Activated CD4-positive, alpha-beta T cell treated with anti-CD3 and anti-CD28 coated beads, Interleukin-2, amount 10 ng/mL, durations not matched to agents 7 days and 5 days (primary cell): ENCODE data around the gene LRRC8B. TPM values are rescaled to one million over a fixed set of nuclear protein-coding genes. Genes with fewer than 3 reads are reported as not detected.

ENCODE experiments used
- CTCF ChIA-PET: fragments of 350-600 bp; sonication (Branson Sonifier 250); formaldehyde crosslinking; loops from one replicate; lab custom pipeline; 2021; ENCODE audit warnings: antibody characterized with exemption; lab: Charles Lee
- POLR2A ChIA-PET: fragments of 350-600 bp; sonication (Branson Sonifier 250); formaldehyde crosslinking; loops from one replicate; lab custom pipeline; 2021; ENCODE audit warnings: antibody characterized with exemption; lab: Charles Lee
- DNase-seq: peaks from one replicate; pipeline ENCODE4 v3.0.0-alpha.2; 2020
- H3K27ac Mint-ChIP-seq: one replicate; pipeline ENCODE4 v1.8.0; 2021; ENCODE audit warnings: mild to moderate bottlenecking, moderate library complexity, mixed read lengths
- H3K27me3 Mint-ChIP-seq: one replicate; pipeline ENCODE4 v1.8.0; 2021; ENCODE audit warnings: mixed read lengths
- H3K36me3 Mint-ChIP-seq: one replicate; pipeline ENCODE4 v1.8.0; 2021; ENCODE audit warnings: low read depth, mixed read lengths
- H3K4me1 Mint-ChIP-seq: one replicate; pipeline ENCODE4 v1.8.0; 2021; ENCODE audit warnings: mixed read lengths
- H3K4me3 Mint-ChIP-seq: one replicate; pipeline ENCODE4 v1.8.0; 2021; ENCODE audit warnings: mild to moderate bottlenecking, moderate library complexity, mixed read lengths
- H3K9me3 Mint-ChIP-seq: one replicate; pipeline ENCODE4 v1.8.0; 2021; ENCODE audit warnings: mixed read lengths
- total RNA-seq, 2 experiments: library from RNA; stranded (reverse); gene quantifications; one replicate each; pipeline ENCODE4 v1.2.3, GENCODE V29; 2021

The LRRC8B gene
- total RNA-seq, 2 experiments from 2014 or later = 21.2 to 22.1 TPM

DNA sequence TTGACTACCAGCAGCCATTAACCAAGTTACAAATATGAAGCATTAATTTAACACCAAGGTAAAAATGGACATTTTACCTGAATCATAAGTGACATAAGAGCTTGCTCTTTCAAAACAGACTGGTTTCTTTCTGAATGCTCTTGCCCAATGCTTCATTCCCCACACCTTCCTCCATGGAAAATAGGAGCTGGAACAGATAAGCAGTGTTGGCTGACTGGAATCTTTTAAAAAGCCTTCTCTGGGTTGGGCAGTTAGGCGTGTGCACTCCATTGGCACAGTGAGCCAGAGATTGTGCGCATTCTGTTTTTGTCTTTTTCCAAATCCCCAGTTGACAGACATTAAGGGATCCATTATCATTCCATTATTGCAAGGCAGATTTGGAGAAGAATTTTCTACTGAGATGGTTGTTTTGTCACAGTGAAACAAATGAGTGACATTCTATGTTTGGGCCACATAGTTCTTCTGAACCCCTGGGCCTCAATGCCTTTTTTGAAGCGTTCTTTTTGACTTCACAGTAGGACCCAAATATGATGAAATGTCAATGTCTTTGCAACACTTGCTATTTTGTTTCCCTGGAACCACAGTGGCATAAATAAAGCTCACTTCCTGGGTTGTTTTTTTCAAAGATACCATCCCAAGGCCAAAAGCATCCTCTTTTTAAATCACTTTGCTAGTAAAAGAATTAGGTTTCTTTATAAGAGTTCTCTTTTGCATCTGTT is 32.3 kb downstream of the LRRC8B start:
- H3K4me1 Mint-ChIP-seq = peaks cover 41% of the 10 kb centered on the region
- no peak overlapping the region for H3K27ac Mint-ChIP-seq
- H3K9me3 Mint-ChIP-seq = peaks cover 10% of the 10 kb centered on the region
- H3K27me3 Mint-ChIP-seq = no peaks in the 10 kb centered on the region
- POLR2A ChIA-PET = no interaction called here
- peaks cover 64% of the 10 kb centered on the region for H3K36me3 Mint-ChIP-seq
- no peak overlapping the region for H3K4me3 Mint-ChIP-seq
- CTCF ChIA-PET = interaction anchor here (0.7 to 1.9 kb wide), 3 partner anchors 20 to 121 kb away, joined by 3 to 4 read pairs (median 3); no protein-coding TSS in a partner anchor
- no peak for DNase-seq

DNA sequence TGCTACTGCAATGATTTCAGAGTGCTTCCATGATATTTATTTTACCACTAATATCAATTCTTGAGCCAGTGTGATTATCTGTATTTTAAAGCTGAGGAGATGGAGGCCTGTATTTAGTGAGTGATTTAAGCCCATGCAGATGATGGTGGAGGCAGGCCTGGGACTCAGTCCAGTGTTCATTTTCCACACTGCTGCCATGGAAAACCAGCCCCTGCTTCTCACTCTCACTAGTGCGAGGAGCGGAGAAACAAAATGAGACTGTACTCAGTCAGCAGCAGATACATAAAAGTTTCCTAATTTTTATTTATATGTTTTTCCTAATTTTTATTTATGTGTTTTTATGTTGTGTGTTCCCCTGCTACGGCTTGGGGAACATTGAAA is 32.8 kb downstream of the LRRC8B start:
- Mint-ChIP-seq H3K27ac (no peak overlapping the region), H3K4me1 (peaks cover 37% of the 10 kb centered on the region), H3K27me3 (no peaks in the 10 kb centered on the region), H3K9me3 (peaks cover 10% of the 10 kb centered on the region), H3K36me3 (peaks cover 67% of the 10 kb centered on the region), H3K4me3 (no peak overlapping the region)
- POLR2A ChIA-PET = no interaction called here
- DNase-seq = no peak
- CTCF ChIA-PET = interaction anchor here (1.3 to 2.7 kb wide), 3 partner anchors 17 to 21 kb away, joined by 3 to 9 read pairs (median 4); no protein-coding TSS in a partner anchor

DNA sequence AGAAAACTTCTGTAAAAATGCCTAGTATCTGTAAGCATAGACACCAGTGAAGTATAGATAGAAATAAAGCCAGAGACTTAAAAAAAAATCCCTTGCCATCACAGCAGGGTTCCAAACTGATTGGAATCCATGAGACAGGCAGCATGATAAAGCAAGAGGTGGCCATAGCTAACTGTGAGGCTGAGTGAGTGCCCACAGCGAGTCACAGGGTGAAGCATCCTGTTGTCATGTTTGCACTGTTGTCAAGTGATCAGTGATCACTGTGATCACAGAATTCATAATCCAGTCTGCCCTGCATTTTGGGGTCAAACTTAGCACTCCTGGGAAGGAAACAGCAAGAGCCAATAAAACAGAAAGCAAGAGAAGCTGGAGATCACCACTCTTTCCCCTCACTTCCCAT is 33.3 kb downstream of the LRRC8B start:
- peaks cover 32% of the 10 kb centered on the region for H3K4me1 Mint-ChIP-seq
- no peak overlapping the region for H3K4me3 Mint-ChIP-seq
- ChIA-PET CTCF (interaction anchor here (0.5 to 2.7 kb wide), 5 partner anchors 17 to 231 kb away, joined by 3 to 9 read pairs (median 3); no protein-coding TSS in a partner anchor), POLR2A (no interaction called here)
- H3K27ac Mint-ChIP-seq = no peak overlapping the region
- no peak for DNase-seq
- H3K27me3 Mint-ChIP-seq = no peaks in the 10 kb centered on the region
- peaks cover 10% of the 10 kb centered on the region for H3K9me3 Mint-ChIP-seq
- H3K36me3 Mint-ChIP-seq = peaks cover 64% of the 10 kb centered on the region

DNA sequence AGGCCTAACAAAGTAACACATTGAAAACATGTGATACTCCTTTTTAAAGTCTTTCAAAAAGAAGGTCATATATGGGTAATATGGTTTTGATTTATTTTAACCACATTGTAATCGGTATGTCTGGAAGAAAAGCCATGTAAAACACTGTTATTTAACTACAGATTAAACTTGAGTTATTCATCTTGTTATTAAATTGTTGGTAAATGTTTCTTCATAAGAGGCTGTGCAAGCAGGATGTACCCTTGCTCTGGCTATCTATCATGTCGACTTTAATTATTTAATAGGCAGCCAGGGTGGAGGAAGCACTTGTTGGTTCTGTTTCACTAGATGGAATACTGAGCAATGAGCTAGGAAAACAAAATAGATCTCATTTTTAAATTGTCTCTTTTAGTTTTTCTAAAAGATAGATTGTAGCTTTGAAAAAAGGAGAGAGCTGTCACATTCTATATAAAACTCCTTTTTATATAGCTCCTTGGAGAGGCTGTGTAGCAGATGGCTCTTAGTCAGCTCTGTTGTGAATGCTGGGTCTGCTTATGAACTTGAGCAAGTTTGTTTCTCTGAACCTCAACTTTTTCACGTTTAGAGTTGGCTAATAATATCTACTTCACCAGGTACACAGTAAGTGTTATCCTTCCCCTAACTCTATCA is 39.5 kb downstream of the LRRC8B start:
- H3K27me3 Mint-ChIP-seq = no peaks in the 10 kb centered on the region
- ChIA-PET POLR2A (no interaction called here), CTCF (interaction anchor here (1.1 to 1.5 kb wide), 4 partner anchors 12 to 20 kb away, joined by 3 to 4 read pairs (median 3); no protein-coding TSS in a partner anchor)
- H3K4me3 Mint-ChIP-seq = no peak overlapping the region
- H3K36me3 Mint-ChIP-seq = peaks cover 28% of the 10 kb centered on the region
- peaks cover 5% of the 10 kb centered on the region for H3K9me3 Mint-ChIP-seq
- peaks cover 10% of the 10 kb centered on the region for H3K4me1 Mint-ChIP-seq
- no peak for DNase-seq
- H3K27ac Mint-ChIP-seq = no peak overlapping the region

DNA sequence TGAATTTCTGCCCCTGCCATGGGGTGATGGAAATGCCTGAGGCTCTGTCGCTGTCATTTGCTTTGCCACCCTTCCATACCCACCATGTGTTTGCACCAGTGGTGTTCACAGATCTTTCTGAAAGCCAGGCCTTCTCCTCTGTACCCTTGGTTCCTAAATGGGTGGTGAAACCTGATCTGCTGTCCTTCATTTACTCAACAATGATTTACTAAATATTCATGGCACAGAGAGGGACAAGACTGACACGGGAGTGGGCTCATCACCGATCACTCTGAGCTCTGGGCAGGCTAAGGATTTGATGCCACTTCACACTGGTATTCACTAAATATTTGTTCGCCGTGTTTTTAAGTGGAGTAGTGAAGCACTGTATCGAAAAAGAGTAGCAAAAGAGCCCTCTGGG is 40.9 kb downstream of the LRRC8B start:
- POLR2A ChIA-PET = no interaction called here
- no peak overlapping the region for H3K27ac Mint-ChIP-seq
- peaks cover 8% of the 10 kb centered on the region for H3K9me3 Mint-ChIP-seq
- no peak overlapping the region for H3K4me3 Mint-ChIP-seq
- peaks cover 10% of the 10 kb centered on the region for H3K4me1 Mint-ChIP-seq
- no peak for DNase-seq
- no peaks in the 10 kb centered on the region for H3K27me3 Mint-ChIP-seq
- peaks cover 35% of the 10 kb centered on the region for H3K36me3 Mint-ChIP-seq
- CTCF ChIA-PET = interaction anchor here (1.0 kb wide), 1 partner anchor 39 kb away, joined by 3 read pairs; no protein-coding TSS in a partner anchor

DNA sequence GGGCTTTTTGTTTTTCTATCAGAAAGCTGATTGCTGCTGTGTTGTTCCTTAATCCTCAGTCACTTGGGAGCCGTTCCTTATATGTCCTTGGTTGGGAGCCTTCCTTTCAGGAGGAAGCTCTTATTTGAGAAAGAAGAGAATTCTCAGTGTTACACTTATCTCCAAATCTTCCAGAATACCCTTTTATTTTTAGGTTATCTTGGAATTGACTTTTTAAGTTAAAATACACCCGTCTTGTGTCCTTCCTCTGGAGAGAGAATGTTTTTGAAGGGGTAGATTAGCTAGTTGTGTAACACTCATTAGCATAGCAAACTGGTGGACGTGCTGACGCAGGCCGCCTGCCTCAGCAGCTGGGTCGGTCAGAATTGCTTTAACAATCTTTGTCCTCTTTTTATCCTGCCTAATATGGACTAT is 42.1 kb downstream of the LRRC8B start:
- Mint-ChIP-seq H3K27me3 (no peaks in the 10 kb centered on the region), H3K9me3 (peaks cover 13% of the 10 kb centered on the region), H3K4me1 (peaks cover 13% of the 10 kb centered on the region), H3K36me3 (peaks cover 45% of the 10 kb centered on the region), H3K4me3 (no peak overlapping the region), H3K27ac (no peak overlapping the region)
- ChIA-PET CTCF (interaction anchor here (1.1 to 1.6 kb wide), 2 partner anchors 13 to 17 kb away, joined by 3 to 4 read pairs; no protein-coding TSS in a partner anchor), POLR2A (no interaction called here)
- DNase-seq = no peak

DNA sequence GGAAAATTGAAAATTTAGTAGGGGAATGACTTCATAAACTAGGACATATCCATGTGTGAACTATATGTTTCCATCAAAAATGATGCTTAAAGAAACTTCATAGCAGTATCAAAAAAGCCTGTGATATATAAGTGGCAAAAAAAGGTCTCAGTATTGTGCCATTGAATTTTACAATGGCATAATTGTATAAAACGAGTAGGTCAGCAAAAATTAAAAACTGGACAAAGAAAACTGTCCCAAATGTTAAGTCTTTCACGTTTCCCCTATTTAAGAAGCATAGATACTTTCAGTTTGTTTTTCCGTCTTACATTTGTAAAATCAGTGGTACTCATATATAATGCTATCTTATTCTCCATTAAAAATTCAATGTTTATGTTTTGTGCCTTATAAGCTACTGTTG is 43.2 kb downstream of the LRRC8B start:
- peaks cover 14% of the 10 kb centered on the region for H3K4me1 Mint-ChIP-seq
- peaks cover 49% of the 10 kb centered on the region for H3K36me3 Mint-ChIP-seq
- POLR2A ChIA-PET = no interaction called here

DNA sequence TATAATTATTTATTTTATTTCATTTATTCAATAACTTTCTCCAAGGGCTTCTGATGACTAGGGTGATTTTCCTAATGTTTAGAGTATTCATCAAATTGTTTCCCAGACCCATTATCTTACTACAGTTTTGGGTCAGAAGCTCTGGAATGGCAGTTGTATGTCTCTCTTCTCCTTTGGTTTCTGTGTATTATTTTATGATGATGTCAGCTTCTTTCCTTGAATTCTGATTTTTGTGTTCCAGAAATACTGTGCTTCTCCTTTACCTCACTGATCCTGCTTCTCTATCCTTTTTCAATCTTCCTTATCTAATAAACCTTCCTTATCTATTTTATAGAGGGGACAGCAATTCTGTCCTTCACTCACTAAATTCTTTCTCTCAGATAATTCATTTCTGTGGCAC is 48.8 kb downstream of the LRRC8B start:
- ChIA-PET POLR2A (no interaction called here), CTCF (no interaction called here)
- H3K27me3 Mint-ChIP-seq = no peaks in the 10 kb centered on the region
- no peak overlapping the region for H3K27ac Mint-ChIP-seq
- no peak overlapping the region for H3K4me3 Mint-ChIP-seq
- DNase-seq = no peak
- peaks cover 13% of the 10 kb centered on the region for H3K9me3 Mint-ChIP-seq
- H3K4me1 Mint-ChIP-seq = peaks cover 3% of the 10 kb centered on the region
- peaks cover 54% of the 10 kb centered on the region for H3K36me3 Mint-ChIP-seq

More for the DNA sequence above, 43.2 kb downstream of the LRRC8B start:
- DNase-seq = no peak
- Mint-ChIP-seq H3K9me3 (peaks cover 13% of the 10 kb centered on the region), H3K27ac (no peak overlapping the region), H3K4me3 (no peak overlapping the region), H3K27me3 (no peaks in the 10 kb centered on the region)
- CTCF ChIA-PET = no interaction called here

DNA sequence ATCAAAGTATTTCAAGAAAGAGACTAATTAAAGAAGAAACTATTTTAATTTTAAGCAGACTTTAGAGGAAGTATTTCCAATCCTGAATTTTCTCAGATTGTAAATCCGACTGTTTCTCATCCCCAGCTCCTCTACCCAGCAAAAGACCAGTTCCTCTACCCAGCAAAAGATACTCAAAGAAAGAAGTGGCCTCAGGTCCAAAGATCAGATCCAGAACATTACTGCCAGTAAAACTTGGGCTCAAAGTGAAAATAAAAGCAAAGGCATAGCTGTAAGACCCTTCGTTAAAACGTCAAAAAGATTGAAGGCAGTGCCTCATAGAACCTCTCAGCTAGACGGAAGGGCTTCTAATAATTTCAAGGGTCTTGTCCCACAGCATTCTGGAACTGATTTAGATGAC is 50.0 kb downstream of the LRRC8B start:
- Mint-ChIP-seq H3K27ac (no peak overlapping the region), H3K9me3 (peaks cover 11% of the 10 kb centered on the region), H3K4me1 (peaks cover 3% of the 10 kb centered on the region), H3K4me3 (no peak overlapping the region), H3K27me3 (no peaks in the 10 kb centered on the region), H3K36me3 (peaks cover 55% of the 10 kb centered on the region)
- CTCF ChIA-PET = interaction anchor here (0.7 to 1.4 kb wide), 3 partner anchors 9 to 549 kb away, joined by 3 to 4 read pairs (median 3); no protein-coding TSS in a partner anchor
- POLR2A ChIA-PET = no interaction called here
- DNase-seq = no peak

DNA sequence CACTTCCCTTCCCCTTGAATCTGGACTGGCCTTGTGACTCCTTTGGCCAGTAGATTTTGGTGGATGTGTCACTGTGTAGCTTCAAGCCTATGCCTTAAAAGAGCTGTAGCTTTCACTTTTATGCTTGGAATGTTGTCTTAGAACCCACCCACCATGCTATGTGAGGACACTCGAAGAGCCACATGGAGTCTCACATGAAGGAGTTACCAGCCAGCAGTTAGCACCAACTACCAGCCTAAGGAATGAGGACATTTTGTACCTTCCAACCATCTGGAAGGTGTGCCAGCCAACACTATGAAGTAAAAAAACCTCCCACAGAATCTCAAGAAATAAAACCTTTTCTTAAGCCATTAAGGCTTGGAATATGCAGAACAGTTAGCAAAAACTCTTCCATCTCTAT is 50.6 kb downstream of the LRRC8B start:
- POLR2A ChIA-PET = no interaction called here
- H3K4me1 Mint-ChIP-seq = peaks cover 8% of the 10 kb centered on the region
- H3K9me3 Mint-ChIP-seq = peaks cover 9% of the 10 kb centered on the region
- CTCF ChIA-PET = interaction anchor here (1.1 to 1.4 kb wide), 2 partner anchors 9 to 187 kb away, joined by 3 read pairs; no protein-coding TSS in a partner anchor
- peaks cover 55% of the 10 kb centered on the region for H3K36me3 Mint-ChIP-seq
- H3K27me3 Mint-ChIP-seq = no peaks in the 10 kb centered on the region
- H3K4me3 Mint-ChIP-seq = no peak overlapping the region
- H3K27ac Mint-ChIP-seq = no peak overlapping the region
- DNase-seq = no peak

DNA sequence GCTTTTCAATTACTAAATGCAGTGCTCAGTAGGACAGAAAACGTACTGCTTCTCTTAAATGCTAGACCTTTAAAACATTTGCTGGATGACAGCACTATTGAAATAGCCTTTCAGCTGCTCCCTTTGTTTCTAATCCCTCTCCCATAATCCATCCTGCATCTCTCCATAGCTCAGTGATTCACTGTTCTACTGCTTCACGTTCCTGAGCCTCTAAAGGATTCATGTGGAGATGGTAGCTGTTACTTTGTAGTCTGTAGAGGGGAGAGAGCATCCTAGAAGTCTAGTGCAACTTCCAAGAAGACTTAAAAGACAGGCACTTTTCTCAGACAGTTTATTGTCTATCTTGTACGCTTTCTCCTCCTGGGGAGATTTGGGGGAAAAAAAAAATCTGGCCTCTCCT is 51.4 kb downstream of the LRRC8B start:
- Mint-ChIP-seq H3K9me3 (peaks cover under 1% of the 10 kb centered on the region), H3K36me3 (peaks cover 53% of the 10 kb centered on the region), H3K4me3 (no peak overlapping the region), H3K4me1 (peaks cover 12% of the 10 kb centered on the region), H3K27ac (no peak overlapping the region), H3K27me3 (no peaks in the 10 kb centered on the region)
- no peak for DNase-seq
- CTCF ChIA-PET = interaction anchor here (0.7 to 1.3 kb wide), 3 partner anchors 11 to 167 kb away, joined by 3 to 4 read pairs (median 3); no protein-coding TSS in a partner anchor
- POLR2A ChIA-PET = no interaction called here

DNA sequence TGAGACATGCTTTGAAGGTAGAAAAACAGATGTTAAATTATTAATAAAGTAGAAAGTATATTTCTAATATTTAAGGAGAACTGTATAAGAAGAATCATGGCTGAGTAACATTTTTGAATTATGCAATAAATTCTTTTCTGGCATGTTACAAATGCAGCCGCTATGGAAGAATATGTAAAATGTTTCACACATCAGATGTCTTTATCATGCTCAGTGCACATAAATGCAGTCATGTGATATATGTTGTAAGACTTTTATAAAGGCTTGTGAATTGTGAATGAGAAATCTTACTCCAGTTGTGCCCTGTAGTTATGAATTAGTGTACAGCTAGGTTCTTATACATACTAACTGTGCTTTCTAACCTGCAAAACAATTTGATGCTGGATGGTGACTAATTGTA is 53.5 kb downstream of the LRRC8B start:
- DNase-seq = no peak
- ChIA-PET CTCF (interaction anchor here (1.0 to 1.4 kb wide), 5 partner anchors 14 to 55 kb away, joined by 3 to 5 read pairs (median 3); partner anchors contain the start of gene LRRC8C), POLR2A (interaction anchor here (0.7 kb wide), 1 partner anchor 50 kb away, joined by 3 read pairs; no protein-coding TSS in a partner anchor)
- H3K4me3 Mint-ChIP-seq = no peak overlapping the region
- peaks cover 58% of the 10 kb centered on the region for H3K36me3 Mint-ChIP-seq
- H3K9me3 Mint-ChIP-seq = no peaks in the 10 kb centered on the region
- no peaks in the 10 kb centered on the region for H3K27me3 Mint-ChIP-seq
- H3K27ac Mint-ChIP-seq = no peak overlapping the region
- peaks cover 18% of the 10 kb centered on the region for H3K4me1 Mint-ChIP-seq
